ENCODE measurements around the gene PIP5K1C.
A peak's percentile ranks its signal among the peaks of the same experiment; 100 is the strongest.

PIP5K1C gene

DNA sequence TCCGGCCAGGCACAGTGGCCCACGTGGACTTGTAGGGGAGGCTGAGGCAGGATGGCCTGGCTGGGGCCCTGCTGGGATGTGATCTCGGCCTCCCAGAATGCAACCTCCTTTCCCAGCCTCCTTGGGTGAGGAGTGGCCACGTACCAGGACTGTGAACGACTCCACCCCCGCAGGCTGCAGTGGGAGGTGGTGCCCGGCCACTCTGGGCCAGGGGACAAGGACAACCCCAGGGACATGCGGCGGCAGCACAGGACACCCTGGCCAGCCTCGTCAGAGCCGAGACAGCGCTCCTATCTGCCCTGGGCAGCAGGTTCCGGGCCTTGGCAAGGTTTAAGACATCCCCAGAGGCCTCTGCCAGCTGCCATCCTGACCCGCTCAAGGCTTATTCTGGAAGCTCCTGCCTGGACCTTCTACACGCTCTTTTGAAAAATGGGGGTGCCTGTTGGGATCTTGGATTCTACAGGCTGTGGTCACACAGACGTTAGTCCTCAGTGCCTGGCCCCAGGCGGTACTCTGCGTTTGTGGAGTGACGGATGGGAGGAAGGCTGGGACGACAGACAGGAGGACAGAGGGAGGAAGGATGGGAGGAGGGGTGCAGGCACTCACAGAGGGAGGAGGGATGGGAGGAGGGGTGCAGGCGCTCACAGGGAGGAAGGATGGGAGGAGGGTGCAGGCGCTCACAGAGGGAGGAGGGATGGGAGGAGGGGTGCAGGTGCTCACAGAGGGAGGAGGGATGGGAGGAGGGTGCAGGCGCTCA, 53.8 kb downstream of the PIP5K1C start:
- DNase-seq (ENCODE audit: low read depth in 2 of 3, low spot score in 1 of 3), result no peak

DNA sequence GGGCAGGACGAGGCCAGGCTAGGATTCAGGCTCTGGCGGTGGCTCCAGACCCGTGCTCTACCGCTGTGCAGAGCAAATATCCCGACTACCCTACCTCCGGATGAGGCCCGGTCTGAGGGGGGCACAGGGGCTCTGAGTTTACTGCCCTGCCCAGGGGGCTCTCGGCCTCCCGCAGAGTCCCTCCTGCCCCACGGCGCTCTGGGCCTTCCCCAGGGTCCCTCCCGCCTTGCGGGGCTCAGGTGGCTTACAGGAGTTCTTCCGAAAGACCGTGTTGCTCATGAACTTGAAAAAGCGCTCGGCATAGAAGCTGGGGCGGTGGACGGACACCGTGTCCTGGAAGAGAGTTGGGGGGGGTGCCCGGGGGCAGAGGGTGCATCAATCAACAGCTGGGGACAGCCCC, 54.5 kb downstream of the PIP5K1C start:
- no peak for DNase-seq (ENCODE audit: low read depth in 2 of 3, low spot score in 1 of 3)

DNA sequence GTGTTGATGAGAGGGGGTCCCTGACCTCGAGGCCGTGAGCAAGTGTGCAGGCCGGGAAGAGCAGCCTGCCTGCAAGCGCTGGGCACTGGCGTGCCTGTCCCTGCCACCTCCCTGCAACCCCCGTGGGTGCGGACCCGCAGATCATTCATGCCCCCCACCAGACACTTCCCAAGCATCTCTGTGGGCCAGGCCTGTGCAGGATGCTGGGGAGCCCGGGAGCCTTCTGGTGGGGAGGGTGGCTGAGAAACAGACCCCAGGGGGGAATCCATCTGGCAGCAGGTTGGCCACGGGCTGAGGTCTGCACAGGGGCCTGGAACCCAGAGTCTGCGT, 55.2 kb downstream of the PIP5K1C start:
- no peak for DNase-seq (ENCODE audit: low read depth in 2 of 3, low spot score in 1 of 3)

DNA sequence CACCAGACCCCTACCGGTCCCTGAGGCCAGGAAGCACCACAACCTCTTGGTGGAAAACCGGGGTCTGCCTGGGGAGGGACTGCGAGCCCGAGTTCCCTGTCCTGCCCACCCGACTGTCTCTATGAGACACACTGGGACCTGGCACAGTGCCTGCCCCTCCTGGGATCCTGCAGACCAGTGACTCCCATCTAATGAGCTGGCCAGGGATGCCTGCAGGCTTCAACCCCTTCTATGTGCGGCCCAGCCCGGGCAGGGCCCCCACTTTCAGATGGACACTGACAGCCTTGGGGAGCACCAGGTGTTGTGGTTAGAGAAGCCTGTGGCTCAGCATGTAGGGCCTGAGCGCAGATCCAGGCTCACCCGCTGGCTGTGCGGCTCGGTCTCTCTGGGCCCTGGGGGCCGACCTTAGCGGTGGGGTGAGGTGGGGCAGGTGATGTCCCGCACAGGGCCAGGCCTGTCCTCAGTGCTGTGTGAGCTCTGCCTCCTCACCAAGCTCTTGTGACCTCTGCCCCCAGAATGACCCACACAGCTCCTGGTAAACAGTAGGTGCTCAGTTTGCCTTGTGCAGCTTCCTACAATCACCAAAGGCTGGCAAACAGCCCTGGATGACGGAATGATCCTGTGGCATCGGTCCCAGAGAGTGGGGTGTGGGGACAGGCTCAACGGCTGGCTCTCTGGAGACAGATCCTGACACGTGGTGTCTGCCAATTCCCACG, 55.8 kb downstream of the PIP5K1C start:
- DNase-seq (ENCODE audit: low read depth in 2 of 3, low spot score in 1 of 3), result no peak

DNA sequence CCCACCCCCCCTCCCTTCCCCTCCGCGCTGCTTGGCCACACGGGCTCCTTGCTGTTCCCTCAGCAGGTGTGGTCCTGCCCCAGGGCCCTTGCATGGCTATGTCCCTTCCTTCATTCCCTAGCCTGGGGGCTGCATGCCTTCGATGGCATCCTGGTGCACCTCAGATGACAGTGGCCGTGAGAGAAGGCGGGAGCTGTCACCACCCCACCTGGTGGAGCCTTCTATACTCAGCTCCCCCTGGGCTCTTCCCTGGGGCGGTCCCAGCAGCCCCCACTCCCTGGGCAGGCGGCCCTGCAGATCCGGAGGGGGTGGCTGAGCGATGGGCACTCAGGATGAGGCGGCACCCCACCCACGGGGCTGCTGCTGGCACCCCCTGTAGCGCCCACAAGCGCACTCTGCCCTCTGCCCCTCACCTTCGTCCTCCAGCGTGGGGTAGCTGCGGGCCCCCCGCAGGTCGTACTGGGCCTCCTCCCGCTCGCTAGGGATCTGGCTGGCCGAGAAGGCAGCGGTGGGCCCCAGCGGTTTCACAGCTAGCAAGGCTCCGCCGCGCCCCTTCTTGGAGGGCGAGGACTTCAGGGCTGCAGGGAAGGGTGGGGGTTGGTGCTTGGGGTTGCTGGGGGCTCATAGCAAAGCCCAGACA, 56.5 kb downstream of the PIP5K1C start:
- DNase-seq (ENCODE audit: low read depth in 2 of 3, low spot score in 1 of 3), result no peak

DNA sequence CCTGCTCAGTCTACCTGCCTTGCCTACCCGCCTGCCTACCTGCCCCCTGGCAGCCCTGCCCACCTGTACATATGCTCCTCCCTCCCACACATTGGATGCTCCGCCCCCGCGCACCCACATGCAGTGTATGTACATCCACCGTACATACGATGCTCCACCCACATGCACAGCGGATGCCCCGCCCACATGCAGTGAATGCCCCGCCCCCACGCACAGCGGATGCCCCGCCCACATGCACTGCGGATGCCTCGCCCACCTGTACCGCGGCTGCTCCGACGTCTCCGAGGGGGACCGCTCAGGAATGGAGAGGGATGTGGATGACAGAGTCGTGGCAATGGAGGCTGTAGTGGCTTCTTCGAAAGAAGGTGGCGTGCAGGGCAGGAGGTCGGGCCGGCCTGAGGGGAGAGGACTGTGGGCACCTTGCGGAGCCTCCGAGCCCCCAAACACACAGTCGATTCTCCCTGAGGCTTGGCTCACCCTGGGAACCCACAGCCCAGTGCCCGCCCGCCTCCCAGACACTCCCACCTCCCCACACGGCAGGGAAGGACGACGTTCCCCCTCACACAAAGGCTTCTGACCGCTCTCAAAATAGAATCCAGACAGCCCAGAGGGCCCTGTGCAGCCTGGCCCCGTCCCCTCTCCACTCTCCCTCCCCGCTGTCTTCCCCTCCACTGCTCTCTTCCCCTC, 57.1 kb downstream of the PIP5K1C start:
- DNase-seq (ENCODE audit: low read depth in 2 of 3, low spot score in 1 of 3), result peak in 1 of 3 donors; percentile 12

DNA sequence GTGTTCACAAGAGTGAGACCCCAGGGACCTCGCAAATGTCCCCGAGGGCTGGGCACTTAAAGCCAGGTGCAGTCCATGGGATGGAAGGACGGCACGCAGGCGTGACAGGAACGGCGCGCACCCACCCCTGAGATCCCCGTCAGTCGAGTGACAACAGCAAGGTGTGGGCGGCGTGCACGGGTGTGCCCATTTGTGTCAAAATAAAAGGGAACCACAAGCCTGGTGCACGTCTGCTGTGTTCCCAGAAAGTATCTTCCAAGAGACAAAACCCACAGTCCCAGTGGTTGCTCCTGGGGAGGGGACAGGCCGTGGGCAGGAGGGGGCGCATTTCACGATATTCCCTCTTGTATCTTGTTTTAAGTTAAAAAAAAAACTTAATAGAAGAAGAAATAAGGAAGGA, 58.0 kb downstream of the PIP5K1C start:
- DNase-seq (ENCODE audit: low read depth in 2 of 3, low spot score in 1 of 3), result no peak

DNA sequence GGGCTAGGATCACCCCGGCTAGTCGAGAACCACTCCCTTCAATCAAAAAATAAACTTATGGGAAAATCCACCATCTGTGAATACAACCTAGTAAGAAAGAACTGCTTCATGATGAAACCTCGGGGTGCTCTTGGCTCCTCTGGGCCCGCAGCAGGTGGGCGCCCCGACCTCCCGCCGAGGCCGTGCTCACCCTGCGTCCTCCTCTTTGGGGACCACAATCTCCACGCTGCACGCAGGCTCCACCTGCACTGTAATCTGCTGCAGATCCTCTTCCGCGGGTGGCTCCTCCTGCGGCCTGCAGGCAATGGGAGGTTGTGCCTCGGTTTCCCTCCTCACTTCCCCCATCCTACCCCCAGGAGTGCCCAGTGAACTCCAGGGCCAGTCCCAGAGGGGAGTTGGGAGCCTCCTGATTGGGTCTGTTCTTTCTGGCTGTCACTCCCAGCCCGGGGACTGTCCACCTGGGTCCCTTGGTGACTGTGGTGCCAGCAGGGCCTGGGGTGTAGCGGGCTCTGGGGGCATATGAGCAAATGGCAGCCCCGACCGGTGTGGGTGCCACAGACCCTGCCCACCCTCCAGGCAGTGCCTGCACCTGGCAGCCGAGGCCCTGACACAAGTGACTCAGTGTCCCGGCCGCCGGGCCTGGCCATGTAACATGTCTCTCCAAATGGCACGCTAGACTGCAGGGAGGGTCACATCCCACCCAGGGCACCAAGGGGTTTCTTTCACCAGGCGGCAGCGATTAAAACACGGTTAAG, 58.6 kb downstream of the PIP5K1C start:
- DNase-seq (ENCODE audit: low read depth in 2 of 3, low spot score in 1 of 3), result no peak

DNA sequence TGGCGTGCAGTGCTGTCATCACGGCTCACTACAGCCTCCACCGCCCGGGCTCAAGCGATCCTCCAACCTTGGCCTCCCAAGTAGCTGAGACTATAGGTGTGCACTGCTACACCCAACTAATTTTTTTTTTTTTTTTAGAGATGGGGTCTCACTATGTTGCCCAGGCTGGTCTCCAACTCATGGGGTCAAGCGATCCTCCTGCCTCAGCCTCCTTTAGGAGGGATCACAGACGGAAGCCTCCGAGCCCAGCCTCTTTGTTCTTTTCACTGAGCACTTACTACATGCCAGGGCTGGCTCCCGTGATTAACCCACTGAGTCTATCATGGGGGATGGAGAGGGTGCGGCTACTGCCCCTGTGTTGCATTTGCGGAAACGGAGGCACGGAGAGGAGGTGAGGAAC, 60.8 kb downstream of the PIP5K1C start:
- DNase-seq (ENCODE audit: low read depth in 2 of 3, low spot score in 1 of 3), result no peak

DNA sequence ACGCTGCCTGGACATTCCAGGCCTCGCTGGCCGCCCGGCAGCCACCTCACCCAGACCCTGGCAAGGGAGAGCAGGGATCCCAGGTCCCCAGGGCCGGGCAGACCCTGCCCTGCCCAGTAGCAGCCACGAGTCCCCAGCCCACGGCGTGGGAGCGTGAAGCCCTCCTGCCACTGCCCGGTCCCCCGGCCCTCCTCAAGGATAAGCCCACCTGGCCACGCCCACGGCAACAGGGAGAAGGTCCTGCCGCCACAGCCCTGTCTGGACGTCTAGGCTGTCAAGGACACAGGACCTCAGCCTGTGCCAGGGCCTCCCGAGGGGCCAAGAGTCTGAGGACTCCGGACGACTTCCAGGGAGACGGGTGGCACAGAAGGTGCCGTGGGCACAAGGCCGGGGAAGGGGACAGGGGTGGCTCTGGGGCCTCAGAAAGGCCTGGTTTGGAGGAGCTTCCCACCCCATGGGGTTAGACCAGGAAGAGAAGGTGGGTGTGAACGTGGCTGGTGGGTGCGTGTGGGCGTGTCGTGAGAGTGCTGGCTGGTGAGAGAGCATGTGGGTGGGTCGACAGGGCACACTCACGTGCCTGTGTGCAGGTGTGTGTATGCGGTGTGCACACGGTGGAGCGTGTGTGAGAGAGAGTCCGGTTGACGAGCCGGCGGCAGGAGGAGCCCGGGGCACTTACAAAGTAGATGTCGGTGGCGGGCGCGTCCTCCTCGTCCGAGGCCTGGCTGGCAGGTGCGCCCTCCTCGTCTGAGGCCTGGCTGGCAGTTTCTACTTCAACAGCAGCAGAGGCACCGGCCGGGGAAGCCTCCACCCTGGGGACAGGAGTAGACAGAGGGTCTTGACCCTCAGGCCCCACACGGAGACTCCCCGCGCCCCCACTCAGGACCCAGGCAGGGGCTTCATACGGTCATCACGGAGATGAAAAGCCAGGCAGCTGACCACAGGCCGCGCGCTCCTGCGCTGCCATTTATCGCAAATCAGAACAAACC, 61.8 kb downstream of the PIP5K1C start:
- DNase-seq (ENCODE audit: low read depth in 2 of 3, low spot score in 1 of 3), result no peak

DNA sequence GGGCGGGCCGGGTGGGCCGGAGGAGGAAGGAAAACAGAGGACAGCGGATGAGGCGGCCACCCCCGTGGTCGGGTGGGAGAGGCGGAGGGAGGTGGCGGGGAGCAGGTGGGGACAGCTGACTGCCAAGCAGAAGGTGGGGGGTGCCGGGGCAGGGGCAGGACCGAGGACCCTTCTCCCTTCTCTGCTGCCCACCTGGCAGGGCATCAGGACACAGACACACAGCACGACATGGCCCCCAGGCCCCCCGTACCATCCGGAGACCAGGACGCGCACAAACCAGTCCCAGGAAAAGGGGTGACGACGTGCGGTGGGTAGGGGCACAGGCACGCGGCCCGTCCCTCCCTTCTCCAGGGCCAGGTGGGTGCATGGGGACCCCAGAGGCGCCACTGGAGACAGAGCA, 62.6 kb downstream of the PIP5K1C start:
- no peak for DNase-seq (ENCODE audit: low read depth in 2 of 3, low spot score in 1 of 3)

DNA sequence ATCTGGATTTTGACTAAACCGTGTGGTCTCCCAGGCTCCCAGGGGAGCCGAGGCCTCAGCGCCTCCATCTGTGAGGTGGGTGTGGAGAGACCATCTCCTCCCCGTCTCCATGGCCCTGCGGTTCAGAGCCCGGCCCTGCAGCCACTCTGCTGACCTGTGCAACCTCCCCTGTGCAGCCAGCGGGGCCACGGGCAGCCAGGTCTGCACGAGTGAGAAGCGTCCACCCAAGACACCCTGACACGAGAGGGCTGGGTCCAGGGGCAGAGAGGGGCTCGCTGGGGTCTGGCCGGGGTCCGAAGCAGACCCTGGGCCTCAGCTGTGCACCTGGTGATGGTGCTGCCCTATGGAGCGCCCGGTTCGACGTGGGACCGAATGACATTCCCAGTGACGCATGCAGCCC, 63.3 kb downstream of the PIP5K1C start:
- no peak for DNase-seq (ENCODE audit: low read depth in 2 of 3, low spot score in 1 of 3)

DNA sequence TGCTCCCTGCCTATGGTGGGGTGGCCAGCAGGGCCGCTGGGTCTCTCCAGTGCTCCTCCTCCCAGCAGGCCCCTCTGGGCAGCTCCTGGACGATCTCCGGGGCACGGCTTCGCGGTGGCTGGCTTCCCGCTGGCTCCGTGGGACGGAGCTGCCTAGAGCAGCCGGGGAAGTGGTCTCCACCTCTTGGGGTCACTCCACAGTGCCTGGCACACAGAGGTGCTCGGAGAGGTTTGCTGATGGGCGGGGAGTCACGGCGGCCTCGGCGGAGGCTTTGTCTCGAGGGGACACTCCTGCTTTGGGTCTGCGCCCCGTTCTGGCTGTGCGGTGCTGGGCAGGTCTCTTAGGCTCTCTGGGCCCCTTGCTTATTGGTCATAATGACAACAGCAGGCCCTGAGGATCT, 63.8 kb downstream of the PIP5K1C start:
- no peak for DNase-seq (ENCODE audit: low read depth in 2 of 3, low spot score in 1 of 3)

DNA sequence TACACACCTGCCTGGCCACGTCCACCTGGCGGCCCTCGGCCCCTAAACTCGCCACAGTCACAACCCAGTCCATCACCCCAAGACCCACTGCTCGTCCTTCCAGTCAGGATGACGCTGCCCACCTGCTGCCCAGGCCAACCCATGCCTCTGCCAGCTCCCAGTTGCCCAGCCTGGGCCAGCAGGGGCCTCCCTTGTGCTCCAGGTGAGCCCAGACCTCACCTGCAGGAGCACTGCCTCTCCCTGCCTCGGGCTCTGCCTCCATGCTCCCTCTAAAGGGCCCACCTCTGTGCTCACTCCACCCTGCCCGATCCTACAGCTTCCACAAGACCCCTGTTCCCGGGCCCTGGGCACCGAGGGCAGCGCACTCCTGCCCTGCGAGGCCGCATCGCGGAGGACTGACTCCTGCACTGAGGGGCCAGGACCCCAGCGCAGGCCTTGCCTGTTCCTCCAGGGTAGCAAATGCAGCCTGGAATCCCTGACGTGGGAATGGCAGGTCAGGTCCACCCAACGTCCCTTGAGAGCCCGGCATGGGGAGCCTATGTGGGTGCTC, 65.7 kb downstream of the PIP5K1C start:
- no peak for DNase-seq (ENCODE audit: low read depth in 2 of 3, low spot score in 1 of 3)

DNA sequence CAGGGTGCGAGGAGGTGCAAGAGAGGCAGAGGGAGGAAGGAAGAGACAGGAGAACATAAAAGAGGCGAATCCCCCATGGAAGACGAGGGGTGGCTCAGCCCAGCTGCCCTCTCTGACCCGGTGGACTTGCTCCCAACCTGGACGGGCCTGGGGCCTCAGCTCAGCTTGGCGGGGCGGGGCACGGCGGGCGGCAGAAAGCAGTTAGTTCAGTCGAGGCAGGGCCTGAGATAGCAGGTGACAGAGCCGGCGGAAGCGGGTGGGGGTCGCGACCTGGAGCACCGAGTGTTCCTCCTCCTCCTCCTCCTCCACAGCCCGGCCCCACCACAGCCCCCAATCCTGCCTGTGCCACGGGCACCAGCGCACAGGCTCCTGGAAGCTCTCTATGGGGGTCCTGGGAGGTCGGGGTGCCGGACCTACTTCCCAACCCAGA, 66.7 kb downstream of the PIP5K1C start:
- no peak for DNase-seq (ENCODE audit: low read depth in 2 of 3, low spot score in 1 of 3)

DNA sequence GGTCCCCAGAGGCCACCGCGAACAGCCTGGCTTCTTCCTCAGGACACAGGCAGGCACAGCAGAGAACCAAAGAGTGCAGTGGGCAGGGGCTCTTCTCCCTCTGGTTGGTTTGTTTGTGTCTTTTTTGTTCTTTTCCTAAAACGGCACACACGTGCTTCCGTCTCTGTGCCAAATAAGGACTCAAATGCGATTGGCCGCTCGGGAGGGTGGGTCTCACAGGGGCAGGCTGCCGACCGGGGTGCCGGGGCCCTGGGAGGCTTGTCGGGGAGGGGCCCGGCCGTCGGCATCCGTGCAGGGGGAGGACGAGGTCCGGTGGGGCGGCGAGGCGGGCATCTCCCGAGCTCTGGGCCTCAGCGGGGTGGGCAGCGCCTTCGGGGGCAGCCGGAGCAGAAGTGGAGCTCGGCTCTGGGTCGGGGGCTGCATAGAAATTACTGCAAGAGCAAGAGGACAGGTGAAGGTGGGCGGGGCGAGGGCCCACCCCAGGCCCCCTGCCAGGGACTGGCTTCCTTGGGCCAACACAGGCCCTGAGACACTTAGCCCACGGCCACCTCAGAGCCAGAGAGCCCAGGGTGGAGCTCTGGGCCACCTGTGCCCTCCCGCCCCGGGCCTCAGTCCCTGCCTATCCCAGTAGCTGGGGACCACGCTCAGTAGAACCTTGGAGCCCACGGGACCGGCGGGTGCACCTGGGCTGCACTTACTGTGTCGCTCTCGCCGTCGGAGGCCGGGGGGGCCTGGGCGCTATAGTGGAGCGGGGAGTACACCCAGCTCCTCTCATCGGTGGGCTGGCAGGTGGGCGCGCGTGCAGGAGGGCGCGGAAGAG, 67.3 kb downstream of the PIP5K1C start:
- no peak for DNase-seq (ENCODE audit: low read depth in 2 of 3, low spot score in 1 of 3)

DNA sequence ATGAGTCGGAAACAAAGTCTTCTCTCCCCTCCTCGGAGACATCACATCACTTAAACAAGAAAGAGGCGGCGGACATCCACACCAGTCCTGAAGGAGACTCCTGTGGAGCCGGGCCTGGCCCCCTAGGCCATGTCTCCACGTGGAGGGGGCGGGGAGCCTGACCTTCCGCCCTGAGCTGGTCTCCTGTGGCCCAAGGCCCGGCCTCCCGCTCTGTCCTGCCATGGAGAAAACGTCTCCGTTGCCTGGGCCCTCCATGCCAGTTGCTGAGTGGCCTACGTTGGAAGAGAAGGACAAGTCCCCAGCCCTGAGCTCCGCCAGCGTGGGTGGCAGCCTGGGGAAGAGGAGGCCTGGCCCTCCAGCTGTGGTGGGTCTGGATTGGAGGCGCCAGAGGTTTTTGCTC, 68.2 kb downstream of the PIP5K1C start:
- DNase-seq (ENCODE audit: low read depth in 2 of 3, low spot score in 1 of 3), result no peak

DNA sequence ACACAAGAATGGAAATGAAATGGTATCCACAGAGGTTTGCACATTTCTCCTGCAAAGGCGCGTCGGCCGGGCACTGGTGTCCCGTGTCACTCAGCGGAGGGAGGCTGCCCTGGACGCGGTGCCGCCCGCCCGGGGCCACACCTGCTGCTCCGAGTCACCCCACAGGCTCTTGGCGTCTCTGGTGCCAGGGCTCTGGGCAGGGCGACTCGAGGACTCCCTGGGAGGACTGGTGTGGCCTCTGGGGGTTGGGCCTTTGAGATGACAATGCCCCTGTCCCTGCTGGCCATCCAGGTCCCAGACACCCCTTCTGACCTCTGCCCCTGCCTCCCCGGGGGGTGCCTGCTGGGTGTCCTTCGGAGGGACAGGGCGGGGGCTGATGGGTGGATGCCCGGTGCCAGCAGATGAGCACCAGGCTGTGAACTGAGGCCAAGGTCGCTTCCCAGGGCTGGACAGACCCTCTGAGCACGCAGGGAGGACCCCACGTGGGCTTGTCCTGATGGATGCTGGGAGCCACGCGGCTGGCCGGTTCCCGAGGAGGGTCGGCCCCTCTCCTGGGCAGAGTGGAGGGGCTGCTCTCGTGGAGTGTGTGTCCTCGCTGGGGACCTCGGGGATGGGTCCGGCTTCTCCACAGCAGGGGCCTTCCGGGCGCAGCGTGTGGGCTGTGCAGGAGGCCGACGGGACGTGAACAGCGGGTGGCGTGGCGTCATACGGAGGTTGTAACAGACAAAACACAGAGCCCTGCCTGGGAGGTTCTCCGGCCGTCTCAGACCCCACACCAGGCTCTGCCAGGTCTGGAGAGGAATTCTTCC, 69.0 kb downstream of the PIP5K1C start:
- DNase-seq (ENCODE audit: low read depth in 2 of 3, low spot score in 1 of 3), result no peak
